NB4 (cell line): ENCODE results near the gene PNMA8C.
"Not testable (repeated sequence)": the region's sequence is repeated elsewhere in the genome, so short reads cannot be mapped to it uniquely, and the experiment has no call there.

Source experiments
- POLR2A ChIP-seq: IDR thresholded peaks from 2 replicates; pipeline ENCODE4 v1.6.1; 2011; ENCODE audit warnings: mild to moderate bottlenecking; ENCODE audit not compliant: insufficient read length; ENCODE audit errors: extremely low read depth
- TF ChIP-seq, protein P1 (sequence below): IDR thresholded peaks from one replicate; pipeline ENCODE4 v1.5.1; 2012; ENCODE audit warnings: low read depth, low read length
- TF ChIP-seq, protein P2 (sequence below): IDR thresholded peaks from 2 replicates; pipeline ENCODE4 v1.6.1; 2011; ENCODE audit warnings: low read depth, low read length

DNA sequence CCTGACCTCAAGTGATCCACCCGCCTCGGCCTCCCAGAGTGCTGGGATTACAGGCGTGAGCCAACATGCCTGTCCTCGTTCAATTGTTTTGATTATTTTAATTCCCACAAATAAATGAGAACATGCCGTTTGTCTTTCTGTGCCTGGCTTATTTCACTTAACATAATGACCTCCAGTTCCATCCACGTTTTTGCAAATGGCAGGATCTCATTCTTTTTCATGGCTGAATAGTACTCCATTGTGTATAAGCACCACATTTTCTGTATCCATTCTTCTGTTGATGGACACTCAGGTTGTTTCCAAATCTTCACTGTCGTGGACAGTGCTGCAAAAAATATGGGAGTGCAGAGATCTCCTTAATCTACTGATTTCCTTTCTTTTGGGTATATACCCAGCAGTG is 4.7 kb upstream of the PNMA8C start:
- TF ChIP-seq POLR2A = not testable (repeated sequence)
- TF ChIP-seq, protein P1, sequence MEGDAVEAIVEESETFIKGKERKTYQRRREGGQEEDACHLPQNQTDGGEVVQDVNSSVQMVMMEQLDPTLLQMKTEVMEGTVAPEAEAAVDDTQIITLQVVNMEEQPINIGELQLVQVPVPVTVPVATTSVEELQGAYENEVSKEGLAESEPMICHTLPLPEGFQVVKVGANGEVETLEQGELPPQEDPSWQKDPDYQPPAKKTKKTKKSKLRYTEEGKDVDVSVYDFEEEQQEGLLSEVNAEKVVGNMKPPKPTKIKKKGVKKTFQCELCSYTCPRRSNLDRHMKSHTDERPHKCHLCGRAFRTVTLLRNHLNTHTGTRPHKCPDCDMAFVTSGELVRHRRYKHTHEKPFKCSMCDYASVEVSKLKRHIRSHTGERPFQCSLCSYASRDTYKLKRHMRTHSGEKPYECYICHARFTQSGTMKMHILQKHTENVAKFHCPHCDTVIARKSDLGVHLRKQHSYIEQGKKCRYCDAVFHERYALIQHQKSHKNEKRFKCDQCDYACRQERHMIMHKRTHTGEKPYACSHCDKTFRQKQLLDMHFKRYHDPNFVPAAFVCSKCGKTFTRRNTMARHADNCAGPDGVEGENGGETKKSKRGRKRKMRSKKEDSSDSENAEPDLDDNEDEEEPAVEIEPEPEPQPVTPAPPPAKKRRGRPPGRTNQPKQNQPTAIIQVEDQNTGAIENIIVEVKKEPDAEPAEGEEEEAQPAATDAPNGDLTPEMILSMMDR = not testable (repeated sequence)
- TF ChIP-seq, protein P2, sequence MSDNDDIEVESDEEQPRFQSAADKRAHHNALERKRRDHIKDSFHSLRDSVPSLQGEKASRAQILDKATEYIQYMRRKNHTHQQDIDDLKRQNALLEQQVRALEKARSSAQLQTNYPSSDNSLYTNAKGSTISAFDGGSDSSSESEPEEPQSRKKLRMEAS = not testable (repeated sequence)
